ENCODE data around the gene FBXO41.

FBXO41 gene

GRCh38 chr2:73284296-73285158 lies at the start of gene FBXO41:
Gene FBXO41 (minus strand): TSS chr2:73284478. CDS start chr2:73269630, 14,848 bp downstream.
- DNase-seq, result peak; percentile 46 to 68 (median 54)

GRCh38 chr2:73334045-73334444 lies 49.8 kb upstream of the FBXO41 start:
- DNase-seq, result no peak

GRCh38 chr2:73333564-73333963 lies 49.3 kb upstream of the FBXO41 start:
- no peak for DNase-seq

- DNase-seq, result no peak
These were observed 39.9 kb upstream of the FBXO41 start for GRCh38 chr2:73324126-73324725.

GRCh38 chr2:73323551-73323950 lies 39.3 kb upstream of the FBXO41 start:
- no peak for DNase-seq

GRCh38 chr2:73314441-73314840 lies 30.2 kb upstream of the FBXO41 start:
- DNase-seq, result no peak

- DNase-seq, result no peak
These were observed 23.4 kb upstream of the FBXO41 start for GRCh38 chr2:73307720-73308119.

- DNase-seq, result no peak
These were observed 17.4 kb upstream of the FBXO41 start for GRCh38 chr2:73301636-73302035.

GRCh38 chr2:73300926-73301325 lies 16.6 kb upstream of the FBXO41 start:
- DNase-seq, result no peak

GRCh38 chr2:73297586-73297985 lies 13.3 kb upstream of the FBXO41 start:
- DNase-seq, result no peak

GRCh38 chr2:73297151-73297559 lies 12.9 kb upstream of the FBXO41 start:
- no peak for DNase-seq

GRCh38 chr2:73295751-73296400 lies 11.6 kb upstream of the FBXO41 start:
- no peak for DNase-seq

GRCh38 chr2:73294239-73294638 lies 10.0 kb upstream of the FBXO41 start:
- no peak for DNase-seq

GRCh38 chr2:73293534-73294171 lies 9.4 kb upstream of the FBXO41 start, which contains the start of gene EGR4:
Gene EGR4 (minus strand): TSS chr2:73293548. CDS start chr2:73293317, 231 bp downstream.
- DNase-seq, result peak; percentile 76 to 88 (median 86)

- DNase-seq, result peak in 1 of 6 experiments; percentile 21
These were observed 8.7 kb upstream of the FBXO41 start for GRCh38 chr2:73292906-73293533.

- DNase-seq, result peak in 1 of 6 experiments; percentile 20
These were observed 8.1 kb upstream of the FBXO41 start for GRCh38 chr2:73292316-73292905.

GRCh38 chr2:73291461-73292315 lies 7.4 kb upstream of the FBXO41 start:
- peak in 3 of 6 experiments; percentile 29 to 66 (median 54) for DNase-seq

- peak; percentile 21 to 66 (median 45) for DNase-seq
These were observed 6.8 kb upstream of the FBXO41 start for GRCh38 chr2:73291093-73291460.

- DNase-seq, result peak in 4 of 6 experiments; percentile 6 to 40 (median 22)
These were observed 6.0 kb upstream of the FBXO41 start for GRCh38 chr2:73290049-73290839.

- no peak for DNase-seq
These were observed 5.0 kb upstream of the FBXO41 start for GRCh38 chr2:73289304-73289703.

Measured in stimulated activated naive CD4-positive, alpha-beta T cell (primary cell).